HG03097 (cell line): ENCODE data around the gene KCTD14.

Source experiments
- ATAC-seq: cut with Tn5 transposase; IDR thresholded peaks from one replicate; pipeline ENCODE4 v1.9.1; 2021; ENCODE audit not compliant: unreplicated experiment, low FRiP score

The KCTD14 gene

GRCh38 chr11:77967121-77967520 lies 56.0 kb downstream of the KCTD14 start:
- ATAC-seq, result no peak

GRCh38 chr11:77966338-77966737 lies 56.7 kb downstream of the KCTD14 start:
- ATAC-seq, result no peak
